OCI-LY1 (cell line): ENCODE data around the gene HPS4.

Experiments
- EZH2 ChIP-seq: fragments of 200-600 bp; sonication (generic), shearing (Covaris generic); IDR thresholded peaks from 2 replicates; pipeline ENCODE4 v1.8.0; 2017; ENCODE audit warnings: borderline replicate concordance, mixed run types, mild to moderate bottlenecking, antibody characterized with exemption, low read length, moderate library complexity, mixed read lengths
- TF ChIP-seq, protein P1 (sequence below): fragments of 200-600 bp; sonication (generic), shearing (Covaris generic); IDR thresholded peaks from 2 replicates; pipeline ENCODE4 v1.5.1; 2017; ENCODE audit warnings: mild to moderate bottlenecking, antibody characterized with exemption, low read length, moderate library complexity, mixed read lengths

DNA sequence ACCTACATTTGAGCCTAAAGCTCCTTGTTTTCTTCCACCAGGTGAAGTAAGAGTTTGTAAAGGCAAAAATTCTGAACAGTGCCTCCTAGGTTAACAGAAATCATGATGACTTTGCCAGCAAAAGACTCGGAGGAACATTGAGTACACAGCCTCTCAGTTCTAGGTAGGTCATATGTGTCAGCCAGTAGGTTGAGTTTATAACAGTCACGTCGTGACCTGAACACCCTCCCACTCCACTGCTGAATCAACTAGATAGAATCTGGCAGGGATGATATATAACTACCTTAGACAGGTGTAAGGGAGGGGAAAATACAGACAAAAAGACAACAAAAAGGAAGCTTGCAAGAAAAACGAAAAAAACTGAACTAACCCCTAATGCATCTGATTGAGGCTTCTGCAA lies 67.3 kb downstream of the HPS4 start:
- TF ChIP-seq, protein P1, sequence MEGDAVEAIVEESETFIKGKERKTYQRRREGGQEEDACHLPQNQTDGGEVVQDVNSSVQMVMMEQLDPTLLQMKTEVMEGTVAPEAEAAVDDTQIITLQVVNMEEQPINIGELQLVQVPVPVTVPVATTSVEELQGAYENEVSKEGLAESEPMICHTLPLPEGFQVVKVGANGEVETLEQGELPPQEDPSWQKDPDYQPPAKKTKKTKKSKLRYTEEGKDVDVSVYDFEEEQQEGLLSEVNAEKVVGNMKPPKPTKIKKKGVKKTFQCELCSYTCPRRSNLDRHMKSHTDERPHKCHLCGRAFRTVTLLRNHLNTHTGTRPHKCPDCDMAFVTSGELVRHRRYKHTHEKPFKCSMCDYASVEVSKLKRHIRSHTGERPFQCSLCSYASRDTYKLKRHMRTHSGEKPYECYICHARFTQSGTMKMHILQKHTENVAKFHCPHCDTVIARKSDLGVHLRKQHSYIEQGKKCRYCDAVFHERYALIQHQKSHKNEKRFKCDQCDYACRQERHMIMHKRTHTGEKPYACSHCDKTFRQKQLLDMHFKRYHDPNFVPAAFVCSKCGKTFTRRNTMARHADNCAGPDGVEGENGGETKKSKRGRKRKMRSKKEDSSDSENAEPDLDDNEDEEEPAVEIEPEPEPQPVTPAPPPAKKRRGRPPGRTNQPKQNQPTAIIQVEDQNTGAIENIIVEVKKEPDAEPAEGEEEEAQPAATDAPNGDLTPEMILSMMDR: no peak
- no peak for TF ChIP-seq EZH2
